Kidney (tissue), 14 donors: ENCODE measurements around the gene TRPV2. TPM values are rescaled to one million over a fixed set of nuclear protein-coding genes. Genes with fewer than 3 reads are reported as not detected.

ENCODE experiments used
- DNase-seq, 5 donors: peaks; one replicate each; pipeline ENCODE4 v3.0.0-alpha.2; 2013 to 2020
- FAIRE-seq: peaks from 2 replicates; lab custom pipeline; 2012; peaks lifted over from hg19 to GRCh38; lab: Jason Lieb, UNC
- H3K27ac ChIP-seq, 2 donors: one replicate each; pipeline ENCODE4 v1.7.0; 2013; ENCODE audit warnings: low read depth in 2 of 2, low read length in 2 of 2, inconsistent platforms in 1 of 2
- H3K27me3 ChIP-seq: one replicate; pipeline ENCODE4 v1.7.1; 2013; ENCODE audit warnings: low read length, inconsistent platforms; ENCODE audit not compliant: control insufficient read depth, insufficient read depth
- H3K36me3 ChIP-seq, 3 donors: one replicate each; pipeline versions ENCODE4 v1.7.0 to v1.7.1; 2013; ENCODE audit warnings: low read length in 3 of 3, control low read depth in 1 of 3, inconsistent platforms in 1 of 3; ENCODE audit not compliant: insufficient read depth in 3 of 3, control insufficient read depth in 2 of 3
- H3K4me1 ChIP-seq, 3 donors: one replicate each; pipeline versions ENCODE4 v1.7.0 to v1.7.1; 2013; ENCODE audit warnings: low read length in 3 of 3, inconsistent platforms in 1 of 3, low read depth in 1 of 3; ENCODE audit not compliant: control insufficient read depth in 2 of 3, insufficient read depth in 2 of 3
- H3K4me3 ChIP-seq, 3 donors: one replicate each; pipeline versions ENCODE4 v1.7.0 to v1.8.1; 2013; ENCODE audit warnings: low read length in 3 of 3, control low read depth in 1 of 3, inconsistent platforms in 1 of 3
- H3K9ac ChIP-seq, 3 donors: one replicate each; pipeline versions ENCODE4 v1.7.0 to v1.7.1; 2013; ENCODE audit warnings: low read length in 3 of 3, control low read depth in 1 of 3, inconsistent platforms in 1 of 3
- H3K9me3 ChIP-seq, 3 donors: one replicate each; pipeline versions ENCODE4 v1.7.0 to v1.7.1; 2013; ENCODE audit warnings: low read length in 3 of 3, control low read depth in 1 of 3, inconsistent platforms in 1 of 3; ENCODE audit not compliant: control insufficient read depth in 2 of 3, insufficient read depth in 1 of 3
- CTCF ChIP-seq: IDR thresholded peaks from 3 replicates; pipeline ENCODE4 v1.5.1; 2012; ENCODE audit warnings: mild to moderate bottlenecking, moderate library complexity, borderline replicate concordance; ENCODE audit not compliant: insufficient read depth; ENCODE audit errors: extremely low read depth
- intact Hi-C: fragments of 100-400 bp; cut with DNase I; formaldehyde crosslinking; loops from one replicate; pipeline ENCODE4 v1.11.1; 2022
- polyA plus RNA-seq: library from polyadenylated mRNA; stranded (reverse); fragments of 350-450 nt; fragmentation: Illumina TruSeq; extraction: RNeasy Lipid Tissue Mini Kit (QIAGEN cat#74804); gene quantifications from one replicate; pipeline ENCODE4 v1.2.3, GENCODE V29; 2014; ENCODE audit warnings: low read depth, low replicate concordance; ENCODE audit not compliant: insufficient read depth
- total RNA-seq: library from RNA; stranded (reverse); fragmentation: NEBNext Ultra II Directional; extraction: Animal tissue kit (Norgen Biotek cat#: 25700); gene quantifications from one replicate; pipeline ENCODE4 v1.2.1, GENCODE V29; 2021
- donor health status: control.
- donor health status: control.
- donor health status: control.
- donor health status: control.
- donor health status: control.
- donor health status: DM: yes; HTN: yes; CAD: no.
- donor health status: Normal renal cell carcinoma (clear cell type).

TRPV2 gene
- total and polyA plus RNA-seq, 2 donors from 2014 or later: 8.6 to 18.2 TPM

- H3K36me3 ChIP-seq: no peaks in the 10 kb centered on the region
- FAIRE-seq (no peak), DNase-seq (no peak)
- no peak overlapping the region for H3K27ac ChIP-seq
- H3K4me3 ChIP-seq: no peak overlapping the region
- H3K9ac ChIP-seq: no peak overlapping the region
- intact Hi-C loops: no loop called here
- no peaks in the 10 kb centered on the region for H3K27me3 ChIP-seq
- peaks cover 0 to 7% (median 0%) of the 10 kb centered on the region in 3 donors for H3K4me1 ChIP-seq
- H3K9me3 ChIP-seq: no peaks in the 10 kb centered on the region
- TF ChIP-seq CTCF: no peak
Observed at GRCh38 chr17:16434662-16435061, 19.3 kb downstream of the TRPV2 start.

- Histone ChIP-seq H3K9me3 (no peaks in the 10 kb centered on the region), H3K4me3 (no peak overlapping the region), H3K36me3 (peaks cover 2 to 5% (median 3%) of the 10 kb centered on the region in 3 donors), H3K4me1 (peaks cover 3 to 14% (median 8%) of the 10 kb centered on the region in 3 donors), H3K27ac (no peak overlapping the region), H3K27me3 (no peaks in the 10 kb centered on the region), H3K9ac (no peak overlapping the region)
- FAIRE-seq (no peak), DNase-seq (no peak)
- intact Hi-C loops: no loop called here
- TF ChIP-seq CTCF: no peak
Observed at GRCh38 chr17:16435925-16436886, 20.8 kb downstream of the TRPV2 start.

- peaks cover 3 to 10% (median 9%) of the 10 kb centered on the region in 3 donors for H3K36me3 ChIP-seq
- FAIRE-seq (no peak), DNase-seq (no peak)
- no peak overlapping the region for H3K9ac ChIP-seq
- no peak for TF ChIP-seq CTCF
- intact Hi-C loops: no loop called here
- no peak overlapping the region for H3K27ac ChIP-seq
- H3K4me3 ChIP-seq: no peak overlapping the region
- no peaks in the 10 kb centered on the region for H3K9me3 ChIP-seq
- H3K4me1 ChIP-seq: peaks cover 3 to 14% (median 8%) of the 10 kb centered on the region in 3 donors
- H3K27me3 ChIP-seq: no peaks in the 10 kb centered on the region
Observed at GRCh38 chr17:16437083-16437482, 21.7 kb downstream of the TRPV2 start.
